T-helper 2 cell treated with Interferon-gamma antibody and Interleukin-4, amounts not matched to agents 5 μg/mL and 100 μg/mL, for 36 hours (primary cell): ENCODE results near the gene KRT12.
A peak's percentile ranks its signal among the peaks of the same experiment; 100 is the strongest.

Experiments
- DNase-seq: peaks from one replicate; pipeline ENCODE4 v3.0.0; 2021; ENCODE audit warnings: low spot score
- H3K27ac Mint-ChIP-seq: one replicate; pipeline ENCODE4 v1.8.0; 2021; ENCODE audit warnings: mild to moderate bottlenecking, mixed read lengths
- H3K27me3 Mint-ChIP-seq: one replicate; pipeline ENCODE4 v1.8.0; 2021; ENCODE audit warnings: low read depth, mixed read lengths
- H3K36me3 Mint-ChIP-seq: one replicate; pipeline ENCODE4 v1.8.0; 2021; ENCODE audit warnings: low read depth, mixed read lengths
- H3K4me1 Mint-ChIP-seq: one replicate; pipeline ENCODE4 v1.8.0; 2021; ENCODE audit warnings: low read depth, mixed read lengths
- H3K4me3 Mint-ChIP-seq: one replicate; pipeline ENCODE4 v1.8.0; 2022; ENCODE audit warnings: mild to moderate bottlenecking, moderate library complexity, mixed read lengths
- H3K9me3 Mint-ChIP-seq: one replicate; pipeline ENCODE4 v1.8.0; 2021; ENCODE audit warnings: mixed read lengths

Gene KRT12

DNA sequence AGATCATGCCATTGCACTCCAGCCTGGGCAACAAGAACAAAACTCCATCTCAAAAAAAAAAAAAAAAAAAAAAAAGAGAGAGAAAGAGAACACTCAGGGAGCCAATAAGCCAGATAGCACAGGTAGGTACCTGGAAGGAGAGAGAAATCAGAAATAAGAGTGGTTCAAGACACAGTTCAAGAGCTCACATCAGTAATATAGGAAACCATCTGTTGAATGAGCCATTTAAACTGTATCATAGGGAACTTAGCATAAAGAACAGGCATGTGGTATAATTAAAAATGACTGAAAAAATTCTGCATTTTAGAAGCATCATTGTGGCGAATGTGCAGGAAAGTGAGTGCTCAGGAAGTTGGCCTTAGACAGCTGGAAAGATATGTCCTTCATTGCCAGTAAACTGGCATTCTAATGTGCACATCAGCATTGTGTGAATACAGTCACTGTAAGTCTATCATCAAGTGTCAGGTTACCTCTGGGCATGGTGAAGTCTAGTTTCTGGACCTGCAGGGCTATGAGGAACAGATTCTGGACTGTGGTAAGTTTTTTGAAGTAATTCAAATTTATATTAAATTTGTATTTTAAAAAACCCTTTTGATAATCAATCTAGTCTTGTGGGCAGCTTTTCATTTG, 20.4 kb downstream of the KRT12 start:
- DNase-seq, result no peak
- no peaks in the 10 kb centered on the region for H3K9me3 Mint-ChIP-seq
- no peaks in the 10 kb centered on the region for H3K4me1 Mint-ChIP-seq
- no peak overlapping the region for H3K4me3 Mint-ChIP-seq
- peaks cover 33% of the 10 kb centered on the region for H3K27me3 Mint-ChIP-seq
- no peaks in the 10 kb centered on the region for H3K36me3 Mint-ChIP-seq
- no peak overlapping the region for H3K27ac Mint-ChIP-seq

DNA sequence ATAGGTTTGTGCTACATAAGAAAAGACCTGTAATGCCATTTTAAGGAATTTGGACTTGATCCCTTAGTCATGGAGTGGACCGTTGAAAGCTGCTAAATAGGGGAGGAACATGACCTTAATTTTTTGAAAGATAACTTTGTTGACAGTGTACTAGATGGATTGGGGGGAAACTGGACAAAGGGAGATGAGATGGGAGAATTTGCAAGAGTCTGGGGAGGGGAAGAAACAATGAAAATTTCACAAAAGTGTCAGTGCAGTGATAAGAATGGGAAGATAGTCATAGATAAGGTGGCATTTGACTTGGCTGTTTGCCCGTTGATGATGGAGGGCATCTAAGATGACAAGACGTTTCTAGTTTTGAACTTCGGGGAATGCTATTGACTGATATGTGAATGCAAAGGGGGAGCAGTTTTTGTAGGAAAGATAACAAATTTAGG, 22.3 kb downstream of the KRT12 start:
- DNase-seq, result no peak
- H3K27me3 Mint-ChIP-seq, result peaks cover 30% of the 10 kb centered on the region
- H3K27ac Mint-ChIP-seq, result no peak overlapping the region
- no peak overlapping the region for H3K4me3 Mint-ChIP-seq
- no peaks in the 10 kb centered on the region for H3K36me3 Mint-ChIP-seq
- H3K9me3 Mint-ChIP-seq, result no peaks in the 10 kb centered on the region
- no peaks in the 10 kb centered on the region for H3K4me1 Mint-ChIP-seq

DNA sequence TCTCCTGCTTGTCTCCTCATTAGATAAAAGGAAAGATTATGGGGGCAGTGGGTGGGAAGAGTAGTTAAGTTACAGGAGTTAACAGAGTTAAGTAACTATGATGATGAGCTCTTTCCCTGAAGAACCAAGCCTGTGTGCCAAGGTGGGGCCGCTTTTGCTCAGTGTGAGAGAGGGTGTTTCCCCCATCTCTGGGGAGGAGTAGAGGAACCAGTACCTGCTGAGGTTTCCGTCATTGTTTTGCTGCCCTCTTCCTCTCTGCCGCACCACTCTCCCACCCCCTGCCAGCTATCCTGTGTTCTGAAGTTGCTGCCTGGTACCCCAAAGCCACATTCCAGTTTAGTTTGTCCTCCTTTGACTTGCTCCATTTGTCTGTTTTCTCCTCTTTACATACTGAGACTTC, 23.8 kb downstream of the KRT12 start:
- Mint-ChIP-seq H3K4me3 (no peak overlapping the region), H3K9me3 (no peaks in the 10 kb centered on the region), H3K4me1 (no peaks in the 10 kb centered on the region), H3K36me3 (no peaks in the 10 kb centered on the region), H3K27ac (no peak overlapping the region), H3K27me3 (peaks cover 30% of the 10 kb centered on the region)
- no peak for DNase-seq

DNA sequence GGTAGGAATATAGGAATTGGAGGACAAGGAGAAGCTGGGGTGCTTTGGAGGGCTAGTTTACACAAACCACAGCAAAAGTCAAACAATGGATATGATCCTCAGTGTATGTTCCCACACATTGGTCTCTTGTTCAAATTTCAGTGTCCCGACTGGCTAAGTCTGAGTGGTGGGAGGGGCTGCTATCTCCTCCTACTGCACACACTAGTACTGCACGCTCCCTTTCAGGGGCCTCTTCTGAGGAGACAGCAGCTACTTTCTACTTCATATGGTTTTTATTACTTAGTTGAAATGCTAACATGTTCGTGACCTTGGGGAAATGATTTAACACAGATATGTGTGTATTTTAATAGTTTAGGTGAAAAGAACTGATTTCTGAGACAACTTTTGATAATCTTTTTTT, 25.8 kb downstream of the KRT12 start:
- Mint-ChIP-seq H3K4me3 (no peak overlapping the region), H3K27me3 (peaks cover 28% of the 10 kb centered on the region), H3K36me3 (no peaks in the 10 kb centered on the region), H3K4me1 (no peaks in the 10 kb centered on the region), H3K27ac (no peak overlapping the region), H3K9me3 (no peaks in the 10 kb centered on the region)
- DNase-seq, result no peak

DNA sequence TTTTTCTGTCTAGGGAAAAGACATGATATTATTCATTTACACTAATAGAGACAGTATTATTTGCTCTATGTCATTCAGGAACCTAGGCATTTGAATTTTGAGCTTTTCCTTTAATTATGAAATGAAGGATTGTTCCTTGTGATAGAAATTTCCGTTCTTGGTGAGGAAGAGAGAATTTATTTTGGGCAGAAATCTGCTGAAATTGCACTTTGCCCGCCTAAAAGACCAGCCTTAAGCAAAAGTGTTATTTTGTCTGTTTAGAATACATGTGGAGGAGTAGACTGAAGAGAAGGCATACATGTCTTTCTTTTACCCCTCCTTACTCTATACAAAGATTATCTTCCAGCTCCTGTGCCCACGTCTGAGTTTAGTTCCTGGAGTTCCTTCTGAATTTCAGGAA, 27.8 kb downstream of the KRT12 start:
- H3K27me3 Mint-ChIP-seq, result peaks cover 11% of the 10 kb centered on the region
- no peaks in the 10 kb centered on the region for H3K9me3 Mint-ChIP-seq
- H3K4me1 Mint-ChIP-seq, result no peaks in the 10 kb centered on the region

DNA sequence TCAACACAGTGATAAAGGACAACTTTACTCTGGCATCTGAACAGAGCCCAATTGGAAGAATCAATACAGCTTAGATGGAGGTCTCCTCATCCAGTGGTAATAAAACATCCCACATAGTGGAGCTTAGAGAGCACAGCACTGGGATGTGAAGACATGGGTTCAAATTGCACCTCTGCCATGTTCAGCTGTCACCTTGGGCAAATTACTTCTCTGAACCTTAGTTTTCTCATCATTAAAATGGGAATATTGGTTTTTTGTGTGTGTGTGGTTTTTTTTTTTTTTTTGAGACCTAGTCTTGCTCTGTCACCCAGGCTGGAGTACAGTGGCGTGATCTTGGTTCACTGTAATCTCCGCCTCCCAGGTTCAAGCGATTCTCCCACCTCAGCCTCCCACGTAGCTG, 31.0 kb downstream of the KRT12 start:
- Mint-ChIP-seq H3K27me3 (peaks cover 3% of the 10 kb centered on the region), H3K36me3 (peaks cover 1% of the 10 kb centered on the region), H3K4me3 (no peak overlapping the region), H3K9me3 (no peaks in the 10 kb centered on the region), H3K27ac (no peak overlapping the region), H3K4me1 (peaks cover 9% of the 10 kb centered on the region)
- no peak for DNase-seq

More for the DNA sequence above, 27.8 kb downstream of the KRT12 start:
- Mint-ChIP-seq H3K4me3 (no peak overlapping the region), H3K27ac (no peak overlapping the region), H3K36me3 (peaks cover 1% of the 10 kb centered on the region)
- no peak for DNase-seq

DNA sequence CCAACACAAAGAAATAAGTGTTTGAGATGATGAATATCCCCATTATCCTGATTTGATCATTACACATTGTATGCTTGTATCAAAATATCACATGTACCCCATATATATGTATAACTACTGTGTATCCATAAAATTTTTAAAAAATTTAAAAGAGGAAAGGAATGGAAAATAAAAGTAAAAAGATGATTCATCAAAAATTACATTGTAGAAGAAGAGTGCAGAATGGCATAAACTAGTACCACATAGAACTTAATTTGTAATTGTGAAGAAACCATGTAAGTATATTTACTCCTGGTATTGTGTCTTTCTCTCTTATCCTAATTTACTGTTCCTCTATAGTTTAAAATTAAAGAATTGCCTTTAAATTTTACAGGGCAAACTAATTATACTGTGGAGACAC, 33.1 kb downstream of the KRT12 start:
- peaks cover 4% of the 10 kb centered on the region for H3K9me3 Mint-ChIP-seq

DNA sequence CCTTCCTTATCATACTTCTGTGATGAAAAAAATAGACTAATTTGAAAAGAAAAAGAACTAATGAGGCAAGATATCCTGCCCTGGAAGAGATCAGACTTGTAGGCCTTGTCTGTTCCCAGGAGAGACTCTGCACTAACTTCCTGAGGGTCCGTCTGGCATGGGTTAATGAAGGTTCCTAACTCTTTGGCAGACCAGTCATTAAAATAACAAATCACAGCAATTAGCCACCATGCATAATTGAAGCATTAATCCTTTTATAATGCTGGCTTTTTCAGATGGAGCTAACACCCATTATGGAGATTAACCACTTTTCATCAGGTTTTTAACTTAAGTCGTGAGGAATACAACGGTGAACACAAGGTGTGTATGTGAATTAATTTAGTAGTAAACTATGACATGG, 34.2 kb downstream of the KRT12 start:
- Mint-ChIP-seq H3K27me3 (no peaks in the 10 kb centered on the region), H3K9me3 (peaks cover 4% of the 10 kb centered on the region), H3K4me3 (no peak overlapping the region), H3K27ac (no peak overlapping the region), H3K36me3 (peaks cover 1% of the 10 kb centered on the region), H3K4me1 (peaks cover 16% of the 10 kb centered on the region)
- no peak for DNase-seq

More for the DNA sequence above, 33.1 kb downstream of the KRT12 start:
- H3K4me3 Mint-ChIP-seq, result no peak overlapping the region
- no peaks in the 10 kb centered on the region for H3K27me3 Mint-ChIP-seq
- H3K4me1 Mint-ChIP-seq, result peaks cover 9% of the 10 kb centered on the region
- DNase-seq, result no peak
- H3K27ac Mint-ChIP-seq, result no peak overlapping the region
- H3K36me3 Mint-ChIP-seq, result peaks cover 1% of the 10 kb centered on the region

DNA sequence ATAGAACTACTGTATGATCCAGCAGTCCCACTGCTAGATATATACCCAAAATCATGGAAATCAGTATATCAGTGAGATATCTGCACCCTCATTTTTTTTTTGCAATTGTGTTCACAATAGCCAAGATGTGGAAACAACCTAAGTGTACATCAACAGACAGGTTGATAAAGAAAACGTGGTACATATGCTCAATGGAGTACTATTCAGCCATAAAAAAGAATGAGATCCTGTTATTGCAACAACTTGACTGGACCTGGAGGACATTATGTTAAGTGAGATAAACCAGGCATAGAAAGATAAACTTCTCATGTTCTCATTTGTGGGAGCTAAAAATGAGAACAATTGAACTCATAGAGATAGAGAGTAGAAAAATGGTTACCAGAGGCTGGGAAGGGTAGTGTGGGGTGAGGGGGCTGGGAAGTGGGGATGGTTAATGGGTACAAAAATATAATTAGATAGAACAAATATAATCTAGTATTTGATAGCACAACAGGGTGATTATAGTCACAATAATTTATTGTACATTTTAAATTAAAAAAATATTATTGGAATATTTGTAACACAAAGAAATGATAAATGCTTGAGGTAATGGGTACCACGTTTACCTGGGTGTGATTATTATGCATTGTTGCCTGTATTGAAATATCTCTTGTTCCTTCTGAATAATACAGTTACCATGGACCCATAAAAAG, 36.8 kb downstream of the KRT12 start:
- no peak for DNase-seq
- Mint-ChIP-seq H3K27me3 (no peaks in the 10 kb centered on the region), H3K27ac (no peak overlapping the region), H3K9me3 (peaks cover 4% of the 10 kb centered on the region), H3K4me3 (no peak overlapping the region), H3K36me3 (peaks cover 1% of the 10 kb centered on the region), H3K4me1 (peaks cover 26% of the 10 kb centered on the region)

DNA sequence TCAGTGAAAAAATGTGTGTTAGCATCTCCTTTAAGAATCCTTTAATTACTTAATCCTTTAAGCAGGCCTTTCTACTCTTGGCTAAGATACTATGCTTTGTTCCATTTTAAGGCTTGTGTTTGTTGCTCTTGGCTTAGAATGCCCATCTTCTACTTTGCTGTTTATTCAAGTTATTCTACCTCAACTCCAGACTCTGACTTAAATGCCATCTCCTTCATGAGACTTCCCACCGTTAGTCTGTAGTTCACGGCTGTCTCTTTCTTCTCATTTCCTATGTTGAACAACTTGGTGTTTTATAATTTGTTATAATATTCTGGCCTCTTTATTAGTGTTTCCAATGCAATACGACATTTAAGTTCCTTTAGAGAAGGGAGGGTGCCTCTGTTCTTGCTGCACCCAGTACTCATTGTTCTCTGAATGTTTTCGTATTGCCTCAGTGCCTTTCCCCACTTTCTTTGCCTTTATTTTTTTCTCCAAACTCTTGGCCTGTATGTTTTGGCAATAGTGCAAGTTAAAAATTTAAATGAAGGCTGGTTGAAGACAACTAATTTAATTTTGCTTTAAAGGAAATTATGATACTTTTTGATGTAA, 38.5 kb downstream of the KRT12 start:
- Mint-ChIP-seq H3K4me1 (peaks cover 33% of the 10 kb centered on the region), H3K9me3 (peaks cover 4% of the 10 kb centered on the region), H3K36me3 (no peaks in the 10 kb centered on the region), H3K27me3 (no peaks in the 10 kb centered on the region), H3K27ac (no peak overlapping the region), H3K4me3 (no peak overlapping the region)
- DNase-seq, result no peak

DNA sequence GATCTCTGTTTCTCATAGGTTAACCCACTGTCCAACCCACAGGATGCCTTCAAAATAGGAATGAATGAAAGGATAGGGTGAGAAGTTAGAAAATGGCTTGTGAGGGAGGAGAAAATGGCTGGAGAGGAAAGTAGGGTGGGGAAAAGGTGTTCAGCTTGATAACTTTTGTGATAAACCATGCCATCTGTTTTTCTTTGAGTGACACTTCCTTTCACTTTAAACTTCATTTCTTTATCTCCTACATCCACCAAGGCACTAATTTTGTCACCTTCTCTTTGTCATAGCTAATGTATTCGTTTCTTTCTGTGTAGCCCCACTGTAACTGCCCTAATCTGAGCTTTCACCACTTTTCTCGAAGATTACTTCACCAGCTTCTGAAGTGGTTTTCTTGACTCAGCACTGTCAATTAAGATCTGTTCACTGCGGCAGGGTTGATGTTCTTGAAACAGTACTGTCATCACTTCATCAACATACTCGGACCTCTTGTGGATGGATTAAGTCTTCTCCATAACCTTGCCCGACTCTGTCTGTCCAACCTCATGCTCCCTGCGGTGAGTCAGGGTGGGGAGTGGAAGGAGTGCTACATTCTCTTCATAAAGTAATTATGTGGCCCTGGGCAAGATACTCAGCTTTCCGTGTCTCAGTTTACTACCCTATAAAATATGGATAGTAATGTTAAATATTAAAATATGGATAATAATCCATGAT, 39.1 kb downstream of the KRT12 start:
- H3K27me3 Mint-ChIP-seq, result no peaks in the 10 kb centered on the region
- peak overlapping the region; percentile 52 for H3K4me3 Mint-ChIP-seq
- H3K27ac Mint-ChIP-seq, result peak overlapping the region; percentile 82
- DNase-seq, result peak; percentile 22
- H3K36me3 Mint-ChIP-seq, result no peaks in the 10 kb centered on the region
- H3K4me1 Mint-ChIP-seq, result peaks cover 29% of the 10 kb centered on the region
- H3K9me3 Mint-ChIP-seq, result peaks cover 4% of the 10 kb centered on the region

DNA sequence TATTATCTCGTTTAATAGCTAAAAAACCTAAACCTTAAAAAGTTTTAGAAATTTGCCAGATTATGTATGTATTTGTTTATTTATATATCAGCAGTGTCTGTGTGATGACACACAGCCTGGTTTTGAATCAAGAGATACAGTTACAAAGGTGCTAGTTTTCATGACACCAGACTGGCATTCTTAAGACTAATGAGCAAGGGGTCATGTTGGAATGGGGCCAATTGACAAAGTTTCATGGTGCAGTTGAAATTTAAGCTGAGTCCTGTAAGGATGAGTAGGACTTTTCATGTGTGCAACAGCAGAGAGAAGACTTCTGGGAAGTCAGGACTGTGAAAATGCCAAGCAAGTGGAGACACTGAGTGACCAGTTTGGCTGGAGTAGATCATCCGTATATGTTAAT, 41.4 kb downstream of the KRT12 start:
- Mint-ChIP-seq H3K4me1 (peaks cover 30% of the 10 kb centered on the region), H3K36me3 (peaks cover 4% of the 10 kb centered on the region), H3K27ac (no peak overlapping the region), H3K9me3 (peaks cover 4% of the 10 kb centered on the region), H3K27me3 (no peaks in the 10 kb centered on the region), H3K4me3 (no peak overlapping the region)
- no peak for DNase-seq

DNA sequence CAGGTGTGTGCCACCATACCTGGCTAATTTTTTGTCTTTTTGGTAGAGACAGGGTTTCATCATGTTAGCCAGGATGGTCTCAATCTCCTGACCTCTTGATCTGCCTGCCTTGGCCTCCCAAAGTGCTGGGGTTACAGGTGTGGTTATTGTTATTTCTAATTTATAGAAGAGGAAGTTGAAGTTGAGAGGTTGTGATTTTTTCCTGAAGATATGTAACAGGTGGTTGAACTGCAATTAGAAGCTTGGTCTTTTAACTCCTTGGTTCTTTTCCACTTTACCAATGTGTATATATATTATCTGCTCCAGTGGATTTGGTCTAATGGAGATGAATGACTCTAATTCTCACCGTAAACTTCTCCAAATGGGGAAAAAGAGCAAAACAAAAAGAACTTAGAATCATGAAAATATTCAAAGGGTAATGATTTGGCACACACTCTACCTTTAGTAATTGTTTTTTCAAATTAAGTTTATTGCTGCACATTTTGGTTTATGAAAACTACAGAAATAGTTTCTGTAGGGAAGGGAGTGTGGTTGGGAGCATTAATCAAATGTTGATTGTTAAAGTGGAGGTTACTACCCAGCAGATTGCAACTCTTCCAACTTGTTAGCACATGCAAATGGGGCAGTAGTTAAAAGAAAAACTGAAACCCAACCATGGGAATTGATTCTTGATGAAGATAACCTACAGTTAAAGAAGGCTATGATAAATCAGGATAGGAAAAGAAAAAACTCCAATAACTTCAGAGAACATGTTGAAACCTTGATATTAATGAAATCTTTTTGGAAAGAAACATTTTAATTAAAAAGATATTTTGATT, 42.8 kb downstream of the KRT12 start:
- Mint-ChIP-seq H3K9me3 (peaks cover 11% of the 10 kb centered on the region), H3K27me3 (no peaks in the 10 kb centered on the region), H3K27ac (peak overlapping the region; percentile 13), H3K4me3 (no peak overlapping the region), H3K36me3 (peaks cover 16% of the 10 kb centered on the region), H3K4me1 (peaks cover 41% of the 10 kb centered on the region)
- no peak for DNase-seq
